ENCODE data around the gene ST3GAL2. TPM values are rescaled to one million over a fixed set of nuclear protein-coding genes. Genes with fewer than 3 reads are reported as not detected.

ST3GAL2 gene
- total and polyA plus RNA-seq, 9 donors: 19.3 to 36.5 (median 28.7) TPM

DNA sequence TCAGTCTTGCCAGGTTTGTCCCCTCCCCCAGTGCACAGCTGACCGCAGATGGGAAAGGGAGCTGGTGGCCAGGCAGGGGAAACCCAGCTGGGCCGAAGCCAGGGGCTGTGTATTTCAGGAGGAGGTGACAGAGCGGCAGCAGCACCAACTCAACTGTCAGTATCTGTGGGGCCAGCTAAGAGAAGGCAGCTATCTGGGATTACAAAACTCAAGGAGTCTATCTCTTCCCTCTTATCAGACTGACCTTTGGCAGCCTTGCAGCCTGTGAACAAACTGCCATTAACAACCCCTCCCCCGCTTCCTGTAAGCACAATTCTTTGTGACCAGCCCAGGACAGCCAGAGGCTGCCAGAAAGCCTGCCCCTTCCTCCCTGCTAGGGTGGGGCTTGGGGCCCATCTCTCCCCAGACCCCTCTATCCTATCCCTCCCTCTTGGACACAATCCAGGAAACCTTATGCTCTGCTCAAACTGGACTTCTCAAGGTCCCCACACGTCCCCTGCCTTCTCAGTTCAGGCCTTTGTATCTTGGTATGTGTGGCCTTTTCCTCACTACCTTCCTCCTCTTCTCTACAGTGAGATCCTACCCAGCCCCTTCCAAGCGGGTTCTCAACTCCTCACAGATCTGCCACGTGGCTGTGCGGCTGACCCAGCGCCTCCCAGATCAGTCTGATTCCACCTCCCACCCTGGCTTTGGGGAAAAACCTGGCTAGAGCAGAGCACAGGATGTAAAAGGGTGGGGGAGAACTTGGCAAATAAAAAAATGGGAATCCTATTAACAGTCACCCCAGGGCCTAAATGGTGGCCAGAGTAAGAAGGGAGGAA is 10.5 kb downstream of the ST3GAL2 start:
- WGBS (ENCODE audit: insufficient coverage): 5% methylated on average over 7 of the region's 9 CpGs
- Histone ChIP-seq H3K4me3 (ENCODE audit: low read length) (peak overlapping the region; percentile 2), H3K27ac (ENCODE audit: low read length) (peak overlapping the region; percentile 98), H3K9me3 (replicated peaks; ENCODE audit: control insufficient read depth, low read depth, low read length) (no peaks in the 10 kb centered on the region), H3K36me3 (ENCODE audit: control insufficient read depth, insufficient read depth, low read length) (peaks cover 3% of the 10 kb centered on the region), H3K27me3 (ENCODE audit: control insufficient read depth, insufficient read depth, low read length) (no peaks in the 10 kb centered on the region), H3K4me1 (ENCODE audit: control insufficient read depth, insufficient read depth, low read length) (peaks cover 54% of the 10 kb centered on the region)
- peak; percentile 96 for DNase-seq

DNA sequence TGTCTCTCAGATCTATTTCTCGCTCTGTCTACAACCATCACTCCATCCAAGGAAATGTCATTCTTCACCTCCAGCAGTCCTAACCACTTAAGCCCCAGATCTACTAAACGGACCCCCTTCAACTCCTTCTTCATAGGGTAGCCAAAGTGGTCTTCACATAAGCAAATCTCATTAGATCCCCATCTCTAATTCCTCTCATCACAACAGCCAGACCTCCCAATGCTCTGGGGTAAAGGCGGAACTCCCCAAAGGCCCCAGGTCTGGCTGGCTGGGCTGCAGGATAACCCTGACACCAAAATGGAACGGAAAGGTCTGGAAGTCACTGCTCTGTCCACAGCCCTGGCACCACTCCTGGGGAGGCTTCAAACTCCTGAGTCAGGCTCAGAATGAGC is 11.1 kb downstream of the ST3GAL2 start:
- Histone ChIP-seq H3K9me3 (replicated peaks; ENCODE audit: control insufficient read depth, low read depth, low read length) (no peaks in the 10 kb centered on the region), H3K27ac (ENCODE audit: low read length) (peak overlapping the region; percentile 98), H3K27me3 (ENCODE audit: control insufficient read depth, insufficient read depth, low read length) (no peaks in the 10 kb centered on the region), H3K4me3 (ENCODE audit: low read length) (no peak overlapping the region), H3K4me1 (ENCODE audit: control insufficient read depth, insufficient read depth, low read length) (peaks cover 48% of the 10 kb centered on the region), H3K36me3 (ENCODE audit: control insufficient read depth, insufficient read depth, low read length) (peaks cover 3% of the 10 kb centered on the region)
- WGBS (ENCODE audit: insufficient coverage): 46% methylated on average over 4 of the region's 4 CpGs
- no peak for DNase-seq

DNA sequence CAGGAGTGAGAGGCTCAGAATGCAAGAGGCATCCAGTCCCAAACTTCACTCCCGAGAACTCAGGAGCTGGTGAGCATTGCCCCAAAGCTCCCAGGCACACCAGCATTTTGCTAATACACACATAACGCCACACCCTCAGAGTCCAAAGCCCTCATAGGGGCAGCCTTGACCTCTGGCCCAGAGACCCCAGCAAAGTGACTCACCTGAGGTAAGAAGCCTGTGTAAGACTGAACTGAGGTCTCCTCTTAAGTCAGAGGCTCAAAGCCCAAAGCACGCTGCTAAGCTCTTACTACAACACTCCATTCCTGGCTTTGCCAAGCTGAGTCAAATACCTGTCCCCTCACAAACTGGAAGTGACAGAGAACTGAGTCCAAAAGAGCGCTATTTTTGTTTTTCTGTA is 16.4 kb downstream of the ST3GAL2 start:
- H3K4me3 ChIP-seq (ENCODE audit: low read length): no peak overlapping the region
- WGBS (ENCODE audit: insufficient coverage): 80% methylated on average over 2 of the region's 4 CpGs
- DNase-seq: no peak
- no peak overlapping the region for H3K27ac ChIP-seq (ENCODE audit: low read length)
- H3K27me3 ChIP-seq (ENCODE audit: control insufficient read depth, insufficient read depth, low read length): no peaks in the 10 kb centered on the region
- H3K4me1 ChIP-seq (ENCODE audit: control insufficient read depth, insufficient read depth, low read length): peaks cover 32% of the 10 kb centered on the region
- no peaks in the 10 kb centered on the region for H3K9me3 ChIP-seq (replicated peaks; ENCODE audit: control insufficient read depth, low read depth, low read length)
- peaks cover 19% of the 10 kb centered on the region for H3K36me3 ChIP-seq (ENCODE audit: control insufficient read depth, insufficient read depth, low read length)

DNA sequence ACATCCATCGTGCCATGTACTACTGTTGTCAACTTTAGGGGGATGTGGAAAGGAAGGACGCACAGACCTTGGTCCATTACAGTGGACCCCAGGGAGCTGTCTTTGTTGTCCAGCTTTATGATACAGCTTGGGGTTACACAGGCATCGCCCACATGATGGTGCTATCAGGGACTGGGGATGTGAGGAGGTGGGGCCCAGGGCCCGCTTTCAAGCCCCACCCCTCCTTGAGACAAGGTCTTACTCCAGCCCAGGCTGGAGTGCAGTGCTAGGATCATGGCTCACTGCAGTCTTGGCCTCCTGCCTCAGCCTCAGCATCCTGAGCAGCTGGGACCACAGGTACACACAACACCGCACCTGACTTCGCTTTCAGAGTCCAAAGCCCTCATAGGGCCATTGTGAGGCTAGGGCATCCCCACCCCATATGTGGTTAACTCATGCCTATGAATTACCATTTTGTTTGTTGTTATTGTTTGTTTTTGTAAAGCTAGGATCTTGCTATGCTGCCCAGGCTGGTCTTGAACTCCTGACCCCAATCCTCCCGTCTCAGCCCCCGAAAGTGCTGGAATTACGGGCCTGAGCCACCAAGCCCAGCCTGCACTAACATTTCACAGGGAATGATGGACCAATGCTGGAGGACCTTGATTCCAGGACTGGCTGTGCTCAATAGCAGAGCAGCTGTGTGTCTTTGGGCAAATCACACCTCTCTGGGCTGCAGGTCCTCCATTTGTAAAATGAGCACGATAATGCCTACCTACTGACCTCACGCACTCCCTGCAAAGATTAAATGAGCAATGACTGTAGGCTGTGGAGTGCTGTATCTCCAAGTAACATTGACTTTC is 17.2 kb downstream of the ST3GAL2 start:
- DNase-seq: no peak
- Histone ChIP-seq H3K9me3 (replicated peaks; ENCODE audit: control insufficient read depth, low read depth, low read length) (no peaks in the 10 kb centered on the region), H3K27me3 (ENCODE audit: control insufficient read depth, insufficient read depth, low read length) (no peaks in the 10 kb centered on the region), H3K4me1 (ENCODE audit: control insufficient read depth, insufficient read depth, low read length) (peaks cover 32% of the 10 kb centered on the region), H3K27ac (ENCODE audit: low read length) (no peak overlapping the region), H3K4me3 (ENCODE audit: low read length) (no peak overlapping the region), H3K36me3 (ENCODE audit: control insufficient read depth, insufficient read depth, low read length) (peaks cover 19% of the 10 kb centered on the region)
- WGBS (ENCODE audit: insufficient coverage): 100% methylated on average over 4 of the region's 11 CpGs

DNA sequence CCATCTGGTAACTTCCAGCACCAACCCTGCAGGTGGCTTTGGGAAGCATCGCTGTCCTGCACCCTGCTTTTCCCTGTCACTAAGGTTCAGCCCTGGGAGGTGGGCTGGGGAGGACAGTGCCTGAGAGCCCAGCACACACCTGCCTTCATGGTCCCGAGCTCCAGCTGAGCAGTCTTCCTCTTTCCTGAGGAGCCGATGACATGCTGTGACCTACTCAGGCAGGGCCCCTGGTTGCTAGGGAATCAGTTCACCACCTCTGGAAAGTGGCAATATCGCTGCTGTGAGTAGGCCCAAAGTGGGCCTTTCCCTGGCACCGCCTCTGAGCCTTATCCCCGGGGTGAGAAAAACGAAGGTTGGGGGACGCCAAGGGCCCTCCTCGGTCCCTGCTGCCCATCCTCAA is 17.9 kb downstream of the ST3GAL2 start:
- WGBS (ENCODE audit: insufficient coverage): 77% methylated on average over 9 of the region's 9 CpGs
- peaks cover 32% of the 10 kb centered on the region for H3K4me1 ChIP-seq (ENCODE audit: control insufficient read depth, insufficient read depth, low read length)
- no peak overlapping the region for H3K27ac ChIP-seq (ENCODE audit: low read length)
- DNase-seq: no peak
- no peaks in the 10 kb centered on the region for H3K9me3 ChIP-seq (replicated peaks; ENCODE audit: control insufficient read depth, low read depth, low read length)
- H3K36me3 ChIP-seq (ENCODE audit: control insufficient read depth, insufficient read depth, low read length): peaks cover 19% of the 10 kb centered on the region
- no peaks in the 10 kb centered on the region for H3K27me3 ChIP-seq (ENCODE audit: control insufficient read depth, insufficient read depth, low read length)
- H3K4me3 ChIP-seq (ENCODE audit: low read length): no peak overlapping the region

DNA sequence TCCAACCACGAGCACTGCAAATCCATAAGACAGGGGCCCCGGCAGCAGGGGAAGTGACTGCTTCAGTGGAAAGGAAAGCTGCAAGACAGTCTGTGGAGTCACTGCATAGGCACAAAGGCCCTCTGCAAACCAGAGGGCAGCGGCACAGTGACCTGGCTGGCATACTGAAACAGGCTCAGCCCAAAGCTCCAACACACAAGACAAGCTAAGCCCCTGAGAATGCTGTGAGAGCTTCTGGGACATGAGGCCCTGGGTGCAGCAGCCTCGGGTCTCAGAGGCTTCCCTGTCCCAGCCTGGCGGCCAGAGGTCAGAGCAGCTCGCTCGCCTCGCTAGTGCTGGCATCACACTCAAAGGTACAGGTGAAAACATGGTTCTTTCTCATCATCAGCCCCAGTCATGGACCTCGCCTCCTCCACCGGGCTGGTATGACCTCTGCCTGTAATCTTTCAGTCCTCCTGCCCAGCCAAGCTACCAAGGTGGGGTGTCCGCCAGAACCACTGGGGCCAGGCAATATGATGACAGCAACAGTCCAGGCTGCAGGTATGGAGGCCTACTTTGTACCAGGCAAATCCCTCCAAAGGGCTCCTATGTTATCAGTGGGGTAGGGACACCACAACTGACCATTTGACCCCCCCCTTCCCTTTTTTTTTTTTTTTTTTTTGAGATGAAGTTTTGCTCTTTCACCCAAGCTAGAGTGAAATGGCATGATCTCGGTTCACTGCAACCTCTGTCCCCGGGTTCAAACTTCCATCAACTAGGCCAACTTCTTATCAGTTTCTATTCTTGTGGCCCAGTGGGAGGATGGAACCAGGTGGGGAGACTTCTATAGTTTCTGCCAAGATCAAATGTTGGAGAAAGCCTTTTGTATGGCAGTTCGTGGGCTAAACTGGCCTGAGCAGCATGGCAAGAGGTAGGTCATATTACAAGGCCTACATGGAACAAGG is 19.2 kb downstream of the ST3GAL2 start:
- H3K9me3 ChIP-seq (replicated peaks; ENCODE audit: control insufficient read depth, low read depth, low read length): no peaks in the 10 kb centered on the region
- H3K27ac ChIP-seq (ENCODE audit: low read length): peak overlapping the region; percentile 20
- peaks cover 32% of the 10 kb centered on the region for H3K4me1 ChIP-seq (ENCODE audit: control insufficient read depth, insufficient read depth, low read length)
- H3K27me3 ChIP-seq (ENCODE audit: control insufficient read depth, insufficient read depth, low read length): no peaks in the 10 kb centered on the region
- WGBS (ENCODE audit: insufficient coverage): 80% methylated on average over 9 of the region's 14 CpGs
- H3K36me3 ChIP-seq (ENCODE audit: control insufficient read depth, insufficient read depth, low read length): peaks cover 17% of the 10 kb centered on the region
- DNase-seq: no peak
- no peak overlapping the region for H3K4me3 ChIP-seq (ENCODE audit: low read length)

DNA sequence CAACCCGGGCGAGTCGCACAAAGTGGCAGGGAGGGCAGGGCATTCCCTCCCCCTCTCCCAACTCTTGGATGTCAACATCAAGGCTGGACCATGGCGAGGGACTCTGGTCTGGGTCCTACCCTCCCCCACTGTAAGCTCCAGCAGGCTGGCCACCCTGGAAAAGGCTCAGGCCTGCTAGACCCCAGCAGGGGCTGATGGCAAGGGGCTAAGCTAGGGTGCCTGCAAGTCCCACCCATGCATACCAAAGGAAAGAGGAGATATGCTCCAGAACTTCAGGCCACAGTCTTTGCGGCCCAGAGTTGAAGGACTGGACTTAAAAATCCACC is 19.9 kb downstream of the ST3GAL2 start:
- H3K9me3 ChIP-seq (replicated peaks; ENCODE audit: control insufficient read depth, low read depth, low read length): no peaks in the 10 kb centered on the region
- H3K27me3 ChIP-seq (ENCODE audit: control insufficient read depth, insufficient read depth, low read length): no peaks in the 10 kb centered on the region
- DNase-seq: no peak
- WGBS (ENCODE audit: insufficient coverage): 80% methylated on average over 1 of the region's 5 CpGs
- H3K27ac ChIP-seq (ENCODE audit: low read length): peak overlapping the region; percentile 13
- peaks cover 36% of the 10 kb centered on the region for H3K4me1 ChIP-seq (ENCODE audit: control insufficient read depth, insufficient read depth, low read length)
- no peak overlapping the region for H3K4me3 ChIP-seq (ENCODE audit: low read length)
- H3K36me3 ChIP-seq (ENCODE audit: control insufficient read depth, insufficient read depth, low read length): peaks cover 16% of the 10 kb centered on the region

DNA sequence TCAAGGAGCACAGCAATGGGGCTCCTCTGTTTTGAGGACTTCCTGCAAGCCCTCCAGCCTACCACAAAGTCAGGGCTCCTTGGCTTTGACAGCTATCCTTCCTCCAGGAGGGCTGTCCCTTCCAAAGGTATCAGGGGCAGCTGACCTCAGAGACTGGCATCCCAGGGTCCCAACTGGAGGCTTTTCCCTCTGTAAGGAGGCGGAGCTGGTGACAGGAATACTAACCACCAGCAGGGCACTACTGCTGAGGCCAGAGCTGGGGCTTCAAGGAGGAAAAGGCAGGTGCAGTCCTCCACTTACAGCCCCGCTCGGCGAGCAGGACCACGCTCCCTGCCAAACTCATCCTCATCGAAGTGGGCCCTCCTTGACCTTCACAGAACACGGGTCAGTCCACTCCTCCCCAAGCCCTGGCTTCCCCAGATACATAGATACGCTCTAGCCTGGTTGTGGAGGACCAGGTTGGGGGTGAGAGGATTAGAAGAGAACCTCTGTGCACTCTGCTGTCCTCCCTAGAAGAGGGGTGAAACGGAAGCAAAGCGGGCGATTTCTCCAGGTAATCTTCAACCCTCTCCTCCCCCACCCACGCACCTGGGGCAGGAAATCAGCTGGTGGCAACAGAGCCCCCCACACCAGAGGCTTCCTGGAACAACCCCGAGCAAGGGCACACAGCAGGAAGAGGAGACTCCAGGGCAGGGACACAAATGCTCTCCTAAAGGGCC is 20.5 kb downstream of the ST3GAL2 start:
- Histone ChIP-seq H3K27ac (ENCODE audit: low read length) (peak overlapping the region; percentile 13), H3K4me3 (ENCODE audit: low read length) (no peak overlapping the region), H3K27me3 (ENCODE audit: control insufficient read depth, insufficient read depth, low read length) (no peaks in the 10 kb centered on the region), H3K9me3 (replicated peaks; ENCODE audit: control insufficient read depth, low read depth, low read length) (no peaks in the 10 kb centered on the region), H3K4me1 (ENCODE audit: control insufficient read depth, insufficient read depth, low read length) (peaks cover 36% of the 10 kb centered on the region), H3K36me3 (ENCODE audit: control insufficient read depth, insufficient read depth, low read length) (peaks cover 16% of the 10 kb centered on the region)
- WGBS (ENCODE audit: insufficient coverage): 57% methylated on average over 5 of the region's 13 CpGs
- no peak for DNase-seq

DNA sequence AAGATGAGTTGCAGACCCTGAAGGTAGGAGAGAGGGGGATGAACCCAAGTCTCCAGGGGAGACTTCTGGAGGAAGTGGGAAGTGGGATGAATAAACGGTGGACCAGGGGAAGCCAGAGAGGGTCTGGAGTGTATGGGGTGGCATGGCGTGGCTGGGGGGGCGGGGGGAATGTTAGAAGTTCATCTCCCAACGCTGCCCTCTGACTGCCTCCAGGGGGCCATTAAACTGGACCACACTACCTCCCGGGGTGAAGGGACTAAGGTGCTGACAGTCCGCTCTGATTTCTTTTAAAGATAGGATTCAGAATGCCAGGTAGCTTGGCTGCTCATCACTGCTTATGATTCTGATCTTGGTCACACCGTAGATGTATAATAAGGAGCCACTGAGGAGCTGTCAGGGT is 21.2 kb downstream of the ST3GAL2 start:
- peaks cover 16% of the 10 kb centered on the region for H3K36me3 ChIP-seq (ENCODE audit: control insufficient read depth, insufficient read depth, low read length)
- H3K27ac ChIP-seq (ENCODE audit: low read length): no peak overlapping the region
- peaks cover 36% of the 10 kb centered on the region for H3K4me1 ChIP-seq (ENCODE audit: control insufficient read depth, insufficient read depth, low read length)
- 64% methylated on average over 5 of the region's 7 CpGs for WGBS (ENCODE audit: insufficient coverage)
- DNase-seq: no peak
- H3K4me3 ChIP-seq (ENCODE audit: low read length): no peak overlapping the region
- H3K9me3 ChIP-seq (replicated peaks; ENCODE audit: control insufficient read depth, low read depth, low read length): no peaks in the 10 kb centered on the region
- no peaks in the 10 kb centered on the region for H3K27me3 ChIP-seq (ENCODE audit: control insufficient read depth, insufficient read depth, low read length)
